Upper lobe of left lung (tissue), 6 donors: Measurements from ENCODE around the gene LBX2. TPM values are rescaled to one million over a fixed set of nuclear protein-coding genes. Genes with fewer than 3 reads are reported as not detected.

Experiments
- ATAC-seq, 2 donors: fragments of 200-7000 bp; cut with Tn5 transposase; one replicate each; pipeline ENCODE4 v1.9.1; 2022; ENCODE audit warnings: mild to moderate bottlenecking in 2 of 2, moderate library complexity in 2 of 2; ENCODE audit not compliant: low FRiP score in 2 of 2
- DNase-seq, 2 donors: peaks; one replicate each; pipeline ENCODE4 v3.0.0-alpha.2; 2019 to 2020
- H3K27ac ChIP-seq, 4 donors: fragments of 200-600 bp; sonication (generic); one replicate each; pipeline ENCODE4 v1.5.1; 2016 to 2019
- H3K27me3 ChIP-seq, 4 donors: fragments of 200-600 bp; sonication (generic); one replicate each; pipeline ENCODE4 v1.5.1; 2017 to 2019
- H3K36me3 ChIP-seq, 4 donors: fragments of 200-600 bp; sonication (generic); one replicate each; pipeline ENCODE4 v1.5.1; 2016 to 2019
- H3K4me1 ChIP-seq, 4 donors: fragments of 200-600 bp; sonication (generic); one replicate each; pipeline ENCODE4 v1.5.1; 2018 to 2019
- H3K4me3 ChIP-seq, 4 donors: fragments of 200-600 bp; sonication (generic); one replicate each; pipeline ENCODE4 v1.5.1; 2017 to 2019; ENCODE audit warnings: mild to moderate bottlenecking in 2 of 4, moderate library complexity in 1 of 4
- H3K9me3 ChIP-seq, 4 donors: fragments of 200-600 bp; sonication (generic); one replicate each; pipeline ENCODE4 v1.5.1; 2018 to 2019
- EP300 ChIP-seq, 4 donors: sonication (generic); formaldehyde crosslinking; IDR thresholded peaks; one replicate each; pipeline ENCODE4 v1.5.1; 2017; ENCODE audit warnings: antibody characterized with exemption in 4 of 4, control low read depth in 2 of 4
- POLR2A ChIP-seq, 4 donors: fragments of 450-650 bp; IDR thresholded peaks; one replicate each; pipeline ENCODE4 v1.5.1; 2016 to 2017; ENCODE audit warnings: antibody characterized with exemption in 4 of 4, mild to moderate bottlenecking in 2 of 4
- POLR2AphosphoS5 ChIP-seq, 2 donors: sonication (generic); formaldehyde crosslinking; IDR thresholded peaks; one replicate each; pipeline ENCODE4 v1.5.1; 2017; ENCODE audit warnings: antibody characterized with exemption in 2 of 2
- WGBS, 2 donors: methylation state at CpG; one replicate each; pipeline ENCODE4 v1.1.5; 2017 to 2018; 5-methylcytosine and 5-hydroxymethylcytosine counted together
- total RNA-seq, 6 donors: library from RNA; depleted of rRNA in 4 of 6; stranded (reverse); fragments of >200 nt in 4 of 6; gene quantifications; one replicate each; pipeline versions ENCODE4 v1.1.0 to v1.2.1, GENCODE V29; 2016 to 2021
- TF ChIP-seq, protein P1 (sequence below), 6 experiments: fragments of 450-650 bp in 4 of 6; fragments of 200-600 bp in 2 of 6; sonication (generic) in 2 of 6; IDR thresholded peaks; one replicate each; pipeline ENCODE4 v1.5.1; 2016 to 2019; ENCODE audit warnings: antibody characterized with exemption in 6 of 6
- donor health status: DM: no; HTN: no; CAD: no; lungs with moderate emphysema.
- donor health status: DM: no; HTN: yes; CAD: no; lungs with severe emphysema.

Gene LBX2
- total RNA-seq, 6 donors from 2014 or later, result 1.3 to 8.4 (median 2.4) TPM

DNA sequence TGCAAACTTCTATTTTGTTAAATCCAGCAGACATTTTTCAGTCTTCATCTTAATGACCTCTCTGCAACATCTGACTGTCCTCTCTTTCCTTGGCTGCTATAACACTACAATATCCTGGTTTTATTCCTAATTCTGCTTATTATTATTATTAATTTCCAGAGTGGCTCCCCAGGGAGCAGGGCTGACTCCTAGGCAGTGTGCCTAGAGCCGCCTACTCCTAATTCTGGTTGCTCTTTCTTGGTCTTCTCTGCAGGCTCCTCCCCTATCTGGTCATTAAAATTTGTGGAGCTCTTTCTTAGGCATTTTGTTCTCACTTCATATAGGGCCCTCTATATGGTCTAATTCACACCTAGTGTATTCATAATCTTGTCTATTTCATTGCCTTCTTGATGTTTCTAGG lies 43.6 kb upstream of the LBX2 start:
- no peak for DNase-seq
- no peak overlapping the region for H3K27ac ChIP-seq
- TF ChIP-seq POLR2A (IDR thresholded peaks at IDR 0.05) (no peak), POLR2AphosphoS5 (IDR thresholded peaks at IDR 0.05) (no peak), EP300 (IDR thresholded peaks at IDR 0.05) (no peak)
- TF ChIP-seq, protein P1, sequence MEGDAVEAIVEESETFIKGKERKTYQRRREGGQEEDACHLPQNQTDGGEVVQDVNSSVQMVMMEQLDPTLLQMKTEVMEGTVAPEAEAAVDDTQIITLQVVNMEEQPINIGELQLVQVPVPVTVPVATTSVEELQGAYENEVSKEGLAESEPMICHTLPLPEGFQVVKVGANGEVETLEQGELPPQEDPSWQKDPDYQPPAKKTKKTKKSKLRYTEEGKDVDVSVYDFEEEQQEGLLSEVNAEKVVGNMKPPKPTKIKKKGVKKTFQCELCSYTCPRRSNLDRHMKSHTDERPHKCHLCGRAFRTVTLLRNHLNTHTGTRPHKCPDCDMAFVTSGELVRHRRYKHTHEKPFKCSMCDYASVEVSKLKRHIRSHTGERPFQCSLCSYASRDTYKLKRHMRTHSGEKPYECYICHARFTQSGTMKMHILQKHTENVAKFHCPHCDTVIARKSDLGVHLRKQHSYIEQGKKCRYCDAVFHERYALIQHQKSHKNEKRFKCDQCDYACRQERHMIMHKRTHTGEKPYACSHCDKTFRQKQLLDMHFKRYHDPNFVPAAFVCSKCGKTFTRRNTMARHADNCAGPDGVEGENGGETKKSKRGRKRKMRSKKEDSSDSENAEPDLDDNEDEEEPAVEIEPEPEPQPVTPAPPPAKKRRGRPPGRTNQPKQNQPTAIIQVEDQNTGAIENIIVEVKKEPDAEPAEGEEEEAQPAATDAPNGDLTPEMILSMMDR (IDR thresholded peaks at IDR 0.05), result no peak
- 88 to 90% methylated on average over 1 of the region's 1 CpG for WGBS, 2 donors
- no peaks in the 10 kb centered on the region for H3K27me3 ChIP-seq
- no peaks in the 10 kb centered on the region for H3K4me1 ChIP-seq
- no peaks in the 10 kb centered on the region for H3K9me3 ChIP-seq
- no peak overlapping the region for H3K4me3 ChIP-seq
- no peak for ATAC-seq
- no peaks in the 10 kb centered on the region for H3K36me3 ChIP-seq

DNA sequence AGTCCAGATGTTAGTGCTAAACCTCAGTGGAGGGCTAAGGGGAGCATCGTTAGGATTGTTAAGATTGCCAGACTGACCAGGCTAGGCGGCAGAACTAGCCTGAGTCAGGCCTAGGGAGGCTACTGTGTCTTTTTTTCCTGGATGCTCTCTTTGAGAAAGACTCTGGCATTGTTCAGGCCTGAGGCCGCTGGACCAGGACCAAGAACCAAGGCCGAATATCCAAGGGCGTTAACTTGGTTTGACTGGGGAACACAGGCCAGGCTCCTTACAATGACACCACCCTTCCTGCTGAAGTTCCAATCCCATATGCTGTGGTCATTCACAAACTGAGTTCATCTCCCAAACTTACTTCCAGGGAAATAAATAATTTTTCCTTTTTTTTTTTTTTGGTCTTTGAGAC lies 40.9 kb upstream of the LBX2 start:
- 58 to 72% methylated on average over 5 of the region's 5 CpGs for WGBS, 2 donors
- Histone ChIP-seq H3K27ac (peak overlapping the region in 3 of 4 donors; percentile 49 to 74 (median 65)), H3K4me1 (no peaks in the 10 kb centered on the region), H3K27me3 (no peaks in the 10 kb centered on the region), H3K4me3 (no peak overlapping the region), H3K36me3 (no peaks in the 10 kb centered on the region), H3K9me3 (no peaks in the 10 kb centered on the region)
- TF ChIP-seq EP300 (IDR thresholded peaks at IDR 0.05) (no peak), POLR2A (IDR thresholded peaks at IDR 0.05) (no peak), POLR2AphosphoS5 (IDR thresholded peaks at IDR 0.05) (no peak)
- TF ChIP-seq, protein P1 (IDR thresholded peaks at IDR 0.05), result no peak
- DNase-seq, result no peak
- peak; percentile 21 to 88 for ATAC-seq

DNA sequence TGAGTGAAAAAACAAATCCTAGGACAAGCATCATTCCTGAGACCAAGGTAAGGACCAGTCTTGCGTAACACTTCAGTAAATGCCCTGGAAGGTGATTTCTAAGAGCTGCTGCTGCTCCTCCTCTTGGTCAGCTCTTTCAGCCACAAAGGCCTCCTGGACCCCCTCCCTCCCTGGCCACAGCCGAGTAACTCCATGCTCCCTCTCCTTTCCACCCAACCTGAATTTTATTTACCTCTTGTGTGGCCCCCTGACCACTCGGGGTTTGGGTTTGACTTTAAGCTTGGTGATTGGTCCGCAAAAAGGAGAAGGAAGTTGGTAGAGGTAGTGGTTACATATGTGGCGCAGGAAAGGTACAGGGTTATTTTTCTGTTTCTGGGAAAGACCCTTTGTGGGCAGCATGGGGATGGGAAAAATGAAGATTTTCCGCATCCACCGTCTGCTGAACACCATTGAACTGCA lies 39.5 kb upstream of the LBX2 start:
- no peak for TF ChIP-seq POLR2A (IDR thresholded peaks at IDR 0.05)
- TF ChIP-seq POLR2AphosphoS5 (IDR thresholded peaks at IDR 0.05), result no peak
- no peak for TF ChIP-seq EP300 (IDR thresholded peaks at IDR 0.05)
- TF ChIP-seq, protein P1 (IDR thresholded peaks at IDR 0.05), result no peak
- H3K4me1 ChIP-seq, result no peaks in the 10 kb centered on the region
- no peak overlapping the region for H3K4me3 ChIP-seq
- ATAC-seq, result no peak
- no peaks in the 10 kb centered on the region for H3K27me3 ChIP-seq
- H3K9me3 ChIP-seq, result no peaks in the 10 kb centered on the region
- peak overlapping the region in 1 of 4 donors; percentile 65 for H3K27ac ChIP-seq
- WGBS, 2 donors, result 59 to 66% methylated on average over 7 of the region's 7 CpGs
- no peaks in the 10 kb centered on the region for H3K36me3 ChIP-seq
- no peak for DNase-seq

DNA sequence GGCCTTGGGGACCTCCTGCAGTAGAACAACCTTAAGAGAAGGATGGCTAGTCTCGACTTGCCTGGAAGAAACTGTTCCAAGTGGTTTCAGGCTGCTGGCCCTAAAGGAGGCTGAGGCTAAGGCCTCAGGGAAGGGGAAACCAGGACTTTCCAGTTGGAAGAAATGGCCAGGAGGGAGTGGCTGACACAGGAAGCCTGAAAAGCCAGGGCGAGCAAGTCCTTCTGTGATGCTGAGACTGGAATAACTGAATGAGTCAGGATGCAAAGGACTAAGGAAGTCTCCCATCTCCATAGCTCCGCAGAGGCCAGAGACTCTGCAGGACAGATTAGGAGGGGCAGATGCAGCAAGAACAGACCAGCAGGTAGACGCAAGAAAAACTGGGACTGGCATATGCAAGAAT lies 37.7 kb upstream of the LBX2 start:
- no peaks in the 10 kb centered on the region for H3K9me3 ChIP-seq
- H3K36me3 ChIP-seq, result peaks cover 0 to 17% (median 6%) of the 10 kb centered on the region in 4 donors
- WGBS, 2 donors, result 65 to 78% methylated on average over 4 of the region's 4 CpGs
- H3K4me3 ChIP-seq, result no peak overlapping the region
- no peak for DNase-seq
- no peak overlapping the region for H3K27ac ChIP-seq
- H3K27me3 ChIP-seq, result no peaks in the 10 kb centered on the region
- ATAC-seq, result no peak
- TF ChIP-seq POLR2AphosphoS5 (IDR thresholded peaks at IDR 0.05), result no peak
- no peak for TF ChIP-seq POLR2A (IDR thresholded peaks at IDR 0.05)
- TF ChIP-seq EP300 (IDR thresholded peaks at IDR 0.05), result no peak
- TF ChIP-seq, protein P1 (IDR thresholded peaks at IDR 0.05), result no peak
- H3K4me1 ChIP-seq, result peaks cover 0 to 2% (median 0%) of the 10 kb centered on the region in 4 donors
